DOHH2 (cell line): Measurements from ENCODE around the gene FGGY.

ENCODE experiments used
- CTCF ChIP-seq: fragments of 200-600 bp; sonication (generic); IDR thresholded peaks from one replicate; pipeline ENCODE4 v1.5.1; 2014; ENCODE audit warnings: antibody characterized with exemption, mild to moderate bottlenecking, low read depth, low read length; ENCODE audit not compliant: poor library complexity, severe bottlenecking
- EZH2phosphoT487 ChIP-seq: fragments of 200-600 bp; sonication (generic); IDR thresholded peaks from 2 replicates; pipeline ENCODE4 v1.6.1; 2017; ENCODE audit warnings: borderline replicate concordance, mild to moderate bottlenecking, antibody characterized with exemption, low read length, moderate library complexity, mixed read lengths

DNA sequence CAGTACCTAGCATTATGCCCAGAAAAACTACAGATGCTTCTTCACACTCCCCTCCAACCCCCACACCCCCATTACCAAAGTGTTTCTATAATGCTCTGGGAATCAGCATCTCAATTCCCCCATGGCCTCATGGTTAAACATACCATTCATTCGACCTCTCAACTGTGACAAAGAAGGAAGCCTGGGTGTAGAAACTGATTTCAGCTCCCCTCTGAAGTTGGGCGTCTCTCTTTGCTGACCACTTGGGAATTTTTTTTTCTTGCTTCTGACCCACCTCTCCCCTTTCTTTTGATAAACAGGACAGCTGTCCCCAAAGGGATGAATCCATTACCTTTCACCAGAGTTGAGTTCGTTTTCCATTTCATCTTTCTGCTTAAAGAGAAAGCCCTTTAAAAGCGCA lies 401.5 kb downstream of the FGGY start:
- TF ChIP-seq CTCF (no peak), EZH2phosphoT487 (no peak)
